Brain pericyte (primary cell): Measurements from ENCODE around the gene PODN.

Experiments
- DNase-seq: peaks from one replicate; pipeline ENCODE4 v3.0.0-alpha.2; 2012; ENCODE audit warnings: low read depth, low spot score

PODN gene

DNA sequence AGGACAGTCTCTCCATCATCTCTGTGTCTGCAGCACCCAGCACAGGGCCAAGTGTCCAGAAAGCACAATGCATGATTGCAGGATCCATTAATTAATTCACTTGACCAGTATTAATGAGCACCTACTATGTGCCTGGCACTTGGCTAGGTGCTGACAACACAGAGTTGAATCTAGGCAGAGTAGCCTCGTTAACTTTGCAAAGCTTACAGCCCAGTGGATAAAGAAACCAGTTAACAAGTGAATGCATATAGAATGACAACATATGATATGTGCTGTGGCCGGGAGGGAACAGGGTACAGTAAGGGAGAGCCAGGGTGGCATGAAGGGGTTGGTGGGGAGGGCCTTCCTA is 69.6 kb downstream of the PODN start:
- DNase-seq: no peak

DNA sequence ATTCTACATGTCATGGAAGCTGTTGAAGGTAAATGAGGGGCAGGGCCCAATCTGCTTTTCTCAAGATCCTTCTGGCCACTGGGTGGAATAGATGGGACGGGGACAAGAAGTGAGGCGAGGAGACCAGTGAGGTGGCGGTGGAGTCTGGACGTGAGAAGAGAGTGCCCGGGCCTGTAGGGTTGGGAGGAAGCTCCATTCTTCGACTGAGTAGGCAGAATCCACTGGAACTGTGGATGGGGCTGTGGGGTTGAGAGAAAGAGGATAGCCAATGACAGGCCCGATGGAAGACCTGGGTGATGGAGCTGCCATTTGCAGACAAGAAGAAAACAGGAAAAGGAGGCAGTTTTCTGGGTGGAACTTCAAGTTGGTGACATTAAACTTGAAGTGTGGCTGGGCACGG is 70.2 kb downstream of the PODN start:
- DNase-seq: no peak

DNA sequence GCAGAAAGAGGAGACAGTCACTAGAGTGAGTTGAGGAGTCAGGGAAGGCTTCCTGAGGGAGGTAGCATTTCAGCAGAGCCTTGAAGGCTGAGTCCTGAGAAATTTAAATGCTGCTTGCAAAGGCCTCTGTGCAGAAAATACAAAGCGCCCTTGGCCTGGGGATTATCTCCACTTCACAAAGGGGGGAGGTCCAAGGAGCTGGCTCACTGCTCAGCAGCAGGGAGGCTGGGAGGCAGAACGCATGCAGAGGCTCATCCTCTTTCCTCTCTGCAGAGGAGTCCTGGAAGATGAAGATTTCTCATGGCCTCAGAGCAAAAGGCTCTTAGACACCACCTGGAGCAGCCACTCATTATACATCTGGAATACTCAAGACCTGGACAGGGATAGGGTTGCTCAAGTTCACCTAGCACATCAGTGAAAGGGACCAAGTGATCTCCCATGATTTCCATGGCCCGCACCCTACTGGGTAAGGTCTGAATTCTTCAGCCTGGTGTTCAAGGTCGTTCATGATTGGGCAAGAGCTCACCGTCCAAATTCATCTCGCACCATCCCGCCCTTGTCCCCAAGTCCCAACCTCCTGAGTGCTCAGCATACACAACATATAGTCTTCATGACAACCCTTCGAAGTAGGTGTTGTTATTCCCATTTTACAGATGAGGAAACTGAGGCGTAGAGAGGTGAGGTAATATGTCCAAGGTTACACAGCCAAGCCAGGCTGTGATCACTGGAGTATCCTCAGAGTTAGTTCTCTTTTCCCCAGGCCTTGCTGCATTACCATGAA is 71.4 kb downstream of the PODN start:
- DNase-seq: no peak

DNA sequence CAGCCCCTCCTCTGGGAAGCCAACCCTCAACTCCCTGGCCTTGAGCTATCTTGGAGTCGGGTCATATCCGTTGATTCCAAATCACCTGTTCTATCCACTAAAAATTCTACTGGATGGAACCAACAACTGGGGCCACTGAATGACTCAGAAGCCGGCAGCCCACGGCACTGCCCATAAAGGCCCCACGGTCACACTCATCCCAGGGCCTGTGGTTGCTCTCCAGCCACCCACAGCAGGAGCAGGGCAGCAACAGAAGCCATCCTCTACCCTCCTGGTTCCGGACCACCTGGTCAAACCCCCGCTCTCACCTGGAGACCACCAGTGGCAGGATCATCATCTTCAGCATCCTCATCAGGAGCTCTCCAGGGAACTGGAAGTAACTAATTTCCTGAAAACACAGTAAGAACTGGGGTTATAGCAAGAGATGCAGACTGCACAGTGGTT is 72.1 kb downstream of the PODN start:
- DNase-seq: no peak
